GM19395 (cell line): ENCODE results near the gene TLE2.

Source experiments
- ATAC-seq: cut with Tn5 transposase; IDR thresholded peaks from one replicate; pipeline ENCODE4 v1.9.1; 2021; ENCODE audit warnings: mild to moderate bottlenecking, moderate library complexity; ENCODE audit not compliant: unreplicated experiment

Gene TLE2

DNA sequence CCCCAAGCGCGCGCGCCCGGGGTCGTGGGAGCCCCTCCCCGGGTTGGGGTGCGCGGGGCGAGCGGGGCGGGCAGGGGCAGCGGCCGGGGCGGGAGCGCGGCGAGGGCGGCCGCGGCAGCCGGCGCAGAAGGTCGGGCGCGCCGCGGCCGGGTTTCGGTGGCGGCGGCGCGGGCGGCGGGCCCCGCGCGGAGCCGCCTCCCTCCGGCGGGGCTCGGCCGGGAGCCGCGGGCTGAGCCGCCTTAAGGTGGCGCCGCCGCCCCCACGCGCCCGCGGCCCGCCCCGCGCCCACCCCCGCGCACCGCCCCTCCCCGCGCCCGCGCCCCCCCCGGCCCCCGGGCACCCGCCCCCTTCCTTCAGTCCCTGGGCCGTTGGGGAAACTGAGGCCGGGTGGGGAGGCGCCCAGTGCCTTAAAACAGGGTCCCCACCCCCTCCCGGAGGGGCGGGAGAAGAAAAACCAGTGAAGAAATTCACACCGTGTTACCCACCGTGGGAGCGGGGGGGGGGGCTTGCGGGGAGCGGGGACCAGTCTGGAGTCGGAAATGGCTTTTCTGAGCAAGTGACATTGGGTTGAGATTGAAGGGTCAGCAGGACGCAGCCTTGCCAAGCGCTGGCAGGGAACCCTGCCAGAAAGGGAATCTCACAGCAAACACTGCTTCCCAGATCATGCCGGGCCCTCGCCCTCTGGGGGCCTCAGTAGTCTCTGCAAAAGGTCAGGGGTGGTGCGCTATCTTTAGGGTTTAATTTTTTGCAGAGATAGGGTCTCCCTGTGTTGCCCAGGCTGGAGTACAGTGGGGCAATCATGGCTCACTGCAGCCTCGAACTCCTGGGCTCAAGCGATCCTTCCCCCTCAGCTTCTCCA, at the start of gene TLE2:
TSS of gene TLE2 (minus strand) at position 216 of the 859 bp plus-strand sequence. CDS start 376 bp downstream, outside the sequence.
- no peak for ATAC-seq

GRCh38 chr19:3075605-3076431, 46.7 kb upstream of the TLE2 start:
- ATAC-seq: no peak

DNA sequence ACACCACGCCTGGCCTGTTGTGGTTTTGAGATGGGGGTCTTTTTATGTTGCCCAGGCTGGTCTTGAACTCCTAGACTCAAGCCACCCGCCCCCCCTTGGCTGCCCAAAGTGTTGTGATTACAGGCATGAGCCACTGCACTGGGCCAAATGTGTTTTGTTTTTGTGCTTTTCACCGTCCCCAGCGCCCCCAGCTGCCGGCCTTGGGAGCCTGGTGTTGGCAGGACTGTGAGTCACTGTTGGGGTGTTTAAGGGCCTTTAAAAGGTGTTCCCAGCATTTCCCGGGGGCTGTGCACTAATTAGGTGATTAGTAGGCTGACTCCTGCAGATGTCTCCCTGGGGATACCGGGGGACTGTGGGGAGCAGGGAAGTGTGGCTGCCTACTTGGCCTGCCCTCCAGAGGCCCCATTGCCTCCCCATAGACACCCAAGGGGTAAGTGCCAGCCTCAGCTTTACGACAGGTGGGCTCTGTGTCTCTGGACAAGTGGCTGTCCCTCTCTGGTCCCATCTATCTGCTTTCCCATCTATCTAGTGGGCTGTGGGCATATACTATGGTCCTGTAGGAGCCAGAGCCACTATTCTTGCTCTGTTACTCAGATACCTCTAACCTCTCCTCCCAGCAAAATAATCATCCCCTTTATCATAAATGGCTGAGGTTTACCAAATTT, 45.0 kb upstream of the TLE2 start:
- ATAC-seq: no peak

DNA sequence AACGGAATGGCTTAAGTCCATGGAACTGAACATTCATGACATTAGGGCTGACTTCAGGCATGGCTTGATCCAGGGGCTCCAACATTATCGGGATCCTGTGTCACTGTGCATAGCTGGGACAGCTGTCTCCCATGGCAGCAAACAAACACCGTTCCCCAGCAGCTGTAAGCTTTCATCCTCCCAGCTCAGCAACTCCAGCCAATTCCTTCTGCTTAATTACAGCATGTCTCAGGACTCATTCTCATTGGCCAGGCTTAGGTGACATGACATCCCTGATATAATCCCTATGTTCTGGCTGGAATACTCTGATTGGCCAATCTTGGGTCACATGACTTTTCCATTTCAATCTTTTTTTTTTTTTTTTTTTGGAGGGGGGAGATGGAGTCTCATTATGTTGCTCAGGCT, 44.1 kb upstream of the TLE2 start:
- no peak for ATAC-seq

DNA sequence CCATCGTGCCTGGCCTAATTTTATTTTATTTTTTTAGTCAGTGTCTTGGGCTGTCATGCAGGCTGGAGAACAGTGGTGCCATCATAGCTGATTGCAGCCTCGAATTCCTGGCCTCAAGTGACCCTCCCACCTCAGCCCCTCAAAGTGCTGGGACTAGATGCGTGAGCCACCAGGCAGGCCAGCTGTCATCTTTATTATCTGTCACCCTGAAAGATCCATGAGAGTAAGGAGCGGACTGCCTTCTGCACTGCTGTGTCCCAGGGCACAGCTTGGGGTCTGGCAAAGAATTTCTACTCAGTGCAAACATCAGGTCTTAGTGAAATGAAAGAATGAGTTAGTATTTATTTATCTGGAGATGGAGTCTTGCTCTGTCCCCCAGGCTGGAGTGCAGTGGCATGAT, 42.7 kb upstream of the TLE2 start:
- no peak for ATAC-seq

DNA sequence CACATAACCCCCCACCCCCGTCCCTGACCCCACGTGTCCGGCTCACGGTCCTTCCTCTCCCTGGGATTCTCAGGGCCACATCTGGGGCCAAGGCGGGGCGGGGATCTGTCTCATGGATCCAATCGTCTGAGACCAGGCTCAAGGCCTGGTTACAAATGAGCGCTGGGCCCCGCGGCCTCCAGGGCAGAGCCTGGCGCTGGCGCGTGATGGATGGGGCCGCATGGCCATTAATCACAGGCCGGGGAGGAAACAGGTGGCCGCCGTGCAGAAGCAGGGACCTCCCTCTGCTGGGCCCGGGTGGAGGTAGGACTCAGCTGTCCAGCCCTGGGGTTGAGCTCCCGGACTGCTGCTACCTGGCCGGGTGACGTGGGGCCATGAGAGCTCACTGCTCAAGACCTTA, 39.0 kb upstream of the TLE2 start:
- no peak for ATAC-seq

- ATAC-seq: no peak
Observed at GRCh38 chr19:3067563-3067962, 38.5 kb upstream of the TLE2 start.

DNA sequence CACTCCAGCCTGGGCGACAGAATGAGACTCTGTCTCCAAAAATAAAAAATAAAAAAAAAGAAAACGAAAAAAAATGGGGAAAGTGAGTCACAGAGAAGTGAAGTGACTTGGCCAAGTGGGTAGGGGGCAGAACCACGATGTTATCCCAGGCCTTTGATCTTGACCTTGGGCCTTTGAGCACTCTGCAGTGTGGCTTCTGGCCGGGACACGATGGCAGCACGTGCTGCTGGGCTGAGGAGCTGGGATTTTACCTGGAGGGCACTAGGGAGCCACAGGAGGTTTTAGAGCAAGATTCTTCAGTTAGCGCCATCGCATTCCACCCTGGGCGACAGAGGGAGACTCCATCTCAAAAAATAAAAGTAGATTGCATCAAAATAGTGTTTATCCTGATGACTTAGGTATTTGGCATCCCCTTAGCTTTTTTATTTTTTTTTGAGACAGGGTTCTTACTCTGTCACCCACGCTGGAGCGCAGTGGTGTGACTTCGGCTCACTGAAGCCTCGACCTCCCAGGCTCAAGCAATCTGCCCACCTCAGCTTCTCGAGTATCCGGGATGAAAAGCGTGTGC, 37.5 kb upstream of the TLE2 start:
- ATAC-seq: no peak

- peak; percentile 70 for ATAC-seq
Observed at GRCh38 chr19:3065675-3066357, 36.7 kb upstream of the TLE2 start.

GRCh38 chr19:3064011-3064330, 34.9 kb upstream of the TLE2 start:
- ATAC-seq: no peak

DNA sequence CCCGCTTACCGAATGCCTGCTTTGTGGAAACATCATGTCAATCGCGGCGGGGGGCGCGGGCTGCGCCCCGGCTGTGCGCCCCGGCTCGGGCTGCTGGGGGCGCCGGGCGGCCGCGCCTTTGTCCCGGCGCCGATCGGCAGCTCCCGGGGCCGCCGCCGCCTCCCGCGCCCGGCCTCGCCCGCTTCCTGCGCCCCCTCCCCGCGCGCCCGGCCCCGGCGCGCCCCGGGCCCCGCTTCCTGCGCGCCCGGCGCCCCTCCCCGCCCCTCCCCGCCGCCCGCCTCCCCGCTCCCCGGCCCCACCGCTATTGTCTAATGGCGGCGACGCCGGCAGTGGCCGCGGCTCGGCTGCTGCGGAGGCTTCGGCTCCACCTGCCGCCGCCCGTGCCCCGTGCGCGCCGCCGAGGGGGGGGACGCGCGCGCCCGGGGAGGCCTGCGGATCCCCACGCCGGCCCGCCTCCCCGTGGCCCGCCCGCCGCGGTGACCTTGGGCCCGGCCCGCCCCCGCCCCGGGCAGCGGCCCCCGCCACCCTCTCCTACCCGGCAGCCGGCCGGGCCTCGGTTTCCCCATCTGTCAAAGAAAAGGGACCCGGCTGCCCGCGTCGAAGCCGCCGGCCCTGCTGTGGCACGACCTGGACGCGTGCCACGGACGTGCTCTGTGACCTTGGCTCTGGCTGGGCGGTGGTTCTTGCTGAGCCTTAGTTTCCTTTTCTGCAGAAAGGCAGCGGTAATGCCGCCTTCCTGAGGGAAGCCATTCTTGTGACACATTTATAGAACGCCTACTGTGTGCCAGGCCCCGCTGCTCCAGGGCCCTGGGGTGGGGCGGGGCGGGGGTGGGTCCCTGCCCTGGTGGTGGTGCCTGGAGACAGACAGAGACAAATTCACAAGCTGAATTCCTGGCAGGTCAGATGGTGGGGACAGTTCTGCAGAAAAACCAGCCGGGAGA, 33.4 kb upstream of the TLE2 start, which contains the start of gene TLE5:
TSS of gene TLE5 (minus strand) at position 331 of the 941 bp plus-strand sequence. CDS start at position 36, 295 bp downstream.
- ATAC-seq: no peak

GRCh38 chr19:3061182-3062161, 32.4 kb upstream of the TLE2 start:
- no peak for ATAC-seq

GRCh38 chr19:3060857-3061181, 31.7 kb upstream of the TLE2 start:
- no peak for ATAC-seq

GRCh38 chr19:3059653-3060052, 30.6 kb upstream of the TLE2 start:
- ATAC-seq: no peak

GRCh38 chr19:3058821-3059314, 29.8 kb upstream of the TLE2 start:
- no peak for ATAC-seq

GRCh38 chr19:3058009-3058820, 29.1 kb upstream of the TLE2 start:
- no peak for ATAC-seq

DNA sequence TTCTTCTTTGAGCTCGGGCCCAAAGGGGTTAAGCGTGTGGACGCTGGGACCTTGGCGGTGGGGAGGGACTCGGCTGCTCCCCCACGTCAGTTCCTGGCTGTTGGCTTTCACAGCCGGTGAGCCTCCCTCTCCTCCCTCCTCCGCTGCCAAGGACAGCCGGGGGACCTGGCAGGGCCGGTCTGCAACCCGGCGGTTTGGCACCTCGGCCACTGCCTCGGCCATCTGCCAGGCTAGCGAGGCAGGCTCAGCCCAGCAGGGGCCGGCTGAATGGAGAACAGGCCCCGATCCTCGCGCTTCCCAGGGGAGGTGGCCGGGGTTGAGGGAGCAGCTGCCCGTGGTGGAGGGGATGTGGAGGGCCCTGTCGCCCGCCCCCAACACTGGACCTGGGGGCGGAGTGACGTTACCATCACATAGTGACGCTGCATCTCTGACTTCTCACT, 28.2 kb upstream of the TLE2 start:
- ATAC-seq: no peak
